ENCODE measurements around the gene SETBP1. TPM values are rescaled to one million over a fixed set of nuclear protein-coding genes. Genes with fewer than 3 reads are reported as not detected.

The SETBP1 gene
- polyA plus RNA-seq, 1 experiment, result 2.9 TPM

GRCh38 chr18:45111502-45111848 lies 430.8 kb downstream of the SETBP1 start:
- no peak for DNase-seq (ENCODE audit: low read depth)
- no peak for TF ChIP-seq CTCF (IDR thresholded peaks at IDR 0.05; ENCODE audit: insufficient read depth, low read depth, low read length)

GRCh38 chr18:45112682-45113081 lies 432.0 kb downstream of the SETBP1 start:
- DNase-seq (ENCODE audit: low read depth), result no peak
- H3K27me3 ChIP-seq (ENCODE audit: control insufficient read depth, insufficient read depth, low read length), result no peaks in the 10 kb centered on the region
- H3K36me3 ChIP-seq (ENCODE audit: control insufficient read depth, insufficient read depth, low read length), result no peaks in the 10 kb centered on the region
- ChIA-PET CTCF (no interaction called here), POLR2A (no interaction called here)
- no peak overlapping the region for H3K4me3 ChIP-seq (ENCODE audit: low read depth, low read length)
- TF ChIP-seq CTCF (IDR thresholded peaks at IDR 0.05; ENCODE audit: insufficient read depth, low read depth, low read length), result no peak

More at GRCh38 chr18:45111502-45111848, 430.8 kb downstream of the SETBP1 start:
- H3K36me3 ChIP-seq (ENCODE audit: control insufficient read depth, insufficient read depth, low read length), result no peaks in the 10 kb centered on the region
- no peak overlapping the region for H3K4me3 ChIP-seq (ENCODE audit: low read depth, low read length)
- no peaks in the 10 kb centered on the region for H3K27me3 ChIP-seq (ENCODE audit: control insufficient read depth, insufficient read depth, low read length)
- ChIA-PET POLR2A (no interaction called here), CTCF (interaction anchor here (0.6 kb wide), 1 partner anchor 101 kb away, joined by 3 read pairs; no protein-coding TSS in a partner anchor)

- CTCF ChIA-PET, result interaction anchor here (1.0 to 1.1 kb wide), 2 partner anchors 9 to 96 kb away, joined by 3 to 5 read pairs; no protein-coding TSS in a partner anchor
- DNase-seq (ENCODE audit: low read depth), result no peak
- no peak overlapping the region for H3K4me3 ChIP-seq (ENCODE audit: low read depth, low read length)
Measured at GRCh38 chr18:45116116-45116515, 435.4 kb downstream of the SETBP1 start.

More at GRCh38 chr18:45116116-45116515, 435.4 kb downstream of the SETBP1 start:
- no peaks in the 10 kb centered on the region for H3K27me3 ChIP-seq (ENCODE audit: control insufficient read depth, insufficient read depth, low read length)
- POLR2A ChIA-PET, result interaction anchor here (0.7 kb wide), 1 partner anchor 268 kb away, joined by 3 read pairs; no protein-coding TSS in a partner anchor
- H3K36me3 ChIP-seq (ENCODE audit: control insufficient read depth, insufficient read depth, low read length), result no peaks in the 10 kb centered on the region
- no peak for TF ChIP-seq CTCF (IDR thresholded peaks at IDR 0.05; ENCODE audit: insufficient read depth, low read depth, low read length)

Small RNA genes within 50 kb of the gene (small RNA-seq; reads per million reads assigned to genes)
- not detected for gene MIR4319 (ENCODE audit: insufficient read length, low read depth, low replicate concordance)

Measured in BJ (cell line).